Esophagus muscularis mucosa (tissue), 4 donors: ENCODE measurements around the gene SKAP2.

ENCODE experiments used
- EP300 ChIP-seq: sonication (generic); formaldehyde crosslinking; IDR thresholded peaks from one replicate; pipeline ENCODE4 v1.6.1; 2017; ENCODE audit warnings: antibody characterized with exemption
- POLR2A ChIP-seq: fragments of 450-650 bp; IDR thresholded peaks from one replicate; pipeline ENCODE4 v1.6.1; 2017; ENCODE audit warnings: antibody characterized with exemption, moderate library complexity, mild to moderate bottlenecking, low read depth
- POLR2AphosphoS5 ChIP-seq, 2 donors: sonication (generic); formaldehyde crosslinking; IDR thresholded peaks; one replicate each; pipeline ENCODE4 v1.6.1; 2017; ENCODE audit warnings: antibody characterized with exemption in 2 of 2
- TF ChIP-seq, protein P1 (sequence below), 3 experiments: fragments of 200-600 bp in 2 of 3; fragments of 450-650 bp in 1 of 3; sonication (generic) in 2 of 3; IDR thresholded peaks; one replicate each; pipeline ENCODE4 v1.5.1; 2017 to 2019; ENCODE audit warnings: antibody characterized with exemption in 3 of 3, mild to moderate bottlenecking in 2 of 3, moderate library complexity in 1 of 3

GRCh38 chr7:26861050-26861449 is 3.3 kb downstream of the SKAP2 start:
- TF ChIP-seq, protein P1, sequence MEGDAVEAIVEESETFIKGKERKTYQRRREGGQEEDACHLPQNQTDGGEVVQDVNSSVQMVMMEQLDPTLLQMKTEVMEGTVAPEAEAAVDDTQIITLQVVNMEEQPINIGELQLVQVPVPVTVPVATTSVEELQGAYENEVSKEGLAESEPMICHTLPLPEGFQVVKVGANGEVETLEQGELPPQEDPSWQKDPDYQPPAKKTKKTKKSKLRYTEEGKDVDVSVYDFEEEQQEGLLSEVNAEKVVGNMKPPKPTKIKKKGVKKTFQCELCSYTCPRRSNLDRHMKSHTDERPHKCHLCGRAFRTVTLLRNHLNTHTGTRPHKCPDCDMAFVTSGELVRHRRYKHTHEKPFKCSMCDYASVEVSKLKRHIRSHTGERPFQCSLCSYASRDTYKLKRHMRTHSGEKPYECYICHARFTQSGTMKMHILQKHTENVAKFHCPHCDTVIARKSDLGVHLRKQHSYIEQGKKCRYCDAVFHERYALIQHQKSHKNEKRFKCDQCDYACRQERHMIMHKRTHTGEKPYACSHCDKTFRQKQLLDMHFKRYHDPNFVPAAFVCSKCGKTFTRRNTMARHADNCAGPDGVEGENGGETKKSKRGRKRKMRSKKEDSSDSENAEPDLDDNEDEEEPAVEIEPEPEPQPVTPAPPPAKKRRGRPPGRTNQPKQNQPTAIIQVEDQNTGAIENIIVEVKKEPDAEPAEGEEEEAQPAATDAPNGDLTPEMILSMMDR (IDR thresholded peaks at IDR 0.05): no peak
- TF ChIP-seq EP300 (no peak), POLR2A (no peak), POLR2AphosphoS5 (IDR thresholded peaks at IDR 0.05) (no peak)
